ENCODE measurements around the gene MYO9B.
A peak's percentile ranks its signal among the peaks of the same experiment; 100 is the strongest.

The MYO9B gene

DNA sequence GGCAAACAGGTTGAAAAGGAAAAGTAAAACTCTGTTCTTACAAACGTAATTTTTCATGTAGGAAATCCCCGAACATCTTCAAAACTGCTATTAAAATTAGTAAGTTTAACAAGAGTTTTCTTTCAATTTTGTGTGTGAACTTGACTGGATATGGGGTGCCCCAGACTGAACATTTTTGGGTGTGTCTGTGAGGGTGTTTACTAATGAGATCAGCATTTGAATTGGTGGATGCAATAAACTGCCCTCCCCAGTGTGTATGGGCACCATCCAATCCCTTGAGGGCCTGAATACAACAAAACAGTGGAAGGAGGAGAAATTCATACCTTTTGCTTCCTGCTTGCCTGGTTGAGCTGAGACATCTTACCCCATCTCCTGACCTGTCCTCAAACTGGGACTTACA, 12.1 kb upstream of the MYO9B start:
- DNase-seq (ENCODE audit: low spot score): no peak

DNA sequence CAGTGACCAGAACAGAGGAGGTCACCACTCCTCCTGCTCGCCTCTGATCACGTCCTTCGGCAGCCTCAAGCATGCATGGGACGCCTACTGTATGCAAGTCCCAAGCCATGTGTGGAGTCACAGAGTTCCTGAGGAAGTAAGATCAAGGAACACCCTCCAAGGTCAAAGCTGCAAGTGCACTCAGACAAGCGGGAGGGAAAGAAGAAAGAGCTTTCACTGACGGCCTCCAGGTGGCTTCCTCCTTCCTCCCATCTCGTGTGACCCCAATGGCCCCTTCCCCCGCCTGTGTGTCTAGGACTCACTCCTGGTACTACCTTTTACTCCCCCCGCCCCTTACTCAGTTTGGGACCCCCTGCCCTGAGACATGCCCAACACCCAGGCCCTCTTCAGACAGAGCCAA, 6.4 kb upstream of the MYO9B start:
- DNase-seq (ENCODE audit: low spot score): no peak

DNA sequence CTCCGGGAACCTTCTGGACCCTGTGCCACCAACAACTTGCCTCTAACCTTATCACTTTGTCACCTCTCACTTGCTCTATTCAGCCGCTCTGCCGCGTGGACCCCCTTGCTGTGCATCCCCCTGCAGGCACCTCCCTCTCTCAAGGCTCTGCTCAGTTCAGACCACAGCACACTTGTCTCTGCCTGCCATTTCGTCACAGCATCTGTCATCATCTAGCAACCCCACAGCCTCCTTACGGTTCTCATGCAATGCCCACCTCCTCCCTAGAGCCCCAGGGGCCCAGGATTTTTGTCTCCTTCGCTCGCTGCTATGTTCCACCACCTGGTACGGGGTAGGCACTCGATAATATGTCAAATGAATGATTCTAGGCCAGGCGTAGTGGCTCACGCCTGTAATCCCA, 5.2 kb upstream of the MYO9B start:
- no peak for DNase-seq (ENCODE audit: low spot score)

DNA sequence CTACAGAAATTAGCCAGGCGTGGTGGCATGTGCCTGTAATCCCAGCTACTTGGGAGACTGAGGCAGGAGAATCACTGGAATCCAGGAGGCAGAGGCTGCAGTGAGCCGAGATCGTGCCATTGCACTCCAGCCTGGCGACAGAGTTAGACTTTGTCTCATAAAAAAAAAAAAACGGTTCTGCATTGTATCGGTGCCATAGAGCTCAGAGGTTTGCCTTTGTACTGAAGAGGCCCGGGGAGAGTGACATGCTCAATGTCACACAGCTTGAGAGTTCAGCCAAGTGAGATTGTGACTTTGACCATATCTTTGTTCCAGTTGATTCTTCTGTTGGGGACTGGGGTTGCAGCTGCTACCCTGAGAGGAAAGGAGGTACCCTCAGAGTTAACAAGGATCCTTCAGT, 4.7 kb upstream of the MYO9B start:
- no peak for DNase-seq (ENCODE audit: low spot score)

DNA sequence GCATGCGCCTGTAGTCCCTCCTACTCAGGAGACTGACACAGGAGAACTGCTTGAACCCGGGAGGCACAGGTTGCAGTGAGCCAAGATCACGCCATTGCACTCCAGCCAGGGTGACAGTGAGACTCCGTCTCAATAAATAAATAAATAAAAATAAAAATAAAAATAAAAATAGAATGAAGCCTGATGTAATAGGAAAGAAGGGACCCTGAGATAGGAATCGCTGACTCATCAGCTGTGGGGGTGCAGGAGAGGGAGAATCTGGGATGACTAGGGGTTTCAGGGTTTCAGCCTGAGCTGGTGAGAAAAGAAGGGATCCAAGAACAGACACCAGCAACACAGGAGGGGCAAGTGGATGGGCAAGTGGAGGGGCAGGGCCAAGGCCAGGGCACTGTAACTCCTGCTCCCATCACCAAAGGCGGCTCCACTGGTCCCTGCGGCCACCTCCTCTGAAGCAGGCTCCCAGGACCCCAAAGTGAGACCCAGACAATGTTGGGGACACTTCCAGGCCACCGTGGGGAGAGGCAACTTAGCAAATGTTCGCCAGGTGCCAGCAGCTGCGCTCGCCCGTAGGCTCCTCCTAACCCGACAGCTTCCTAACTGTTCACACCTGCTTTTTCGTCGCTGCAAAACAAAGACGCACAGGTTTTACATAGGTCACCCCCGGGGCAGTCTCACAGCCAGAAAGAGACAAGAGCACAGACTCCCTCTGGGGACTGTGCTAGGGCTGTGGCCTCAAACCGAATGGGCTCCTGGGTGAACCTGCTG, 1.5 kb upstream of the MYO9B start:
- no peak for DNase-seq (ENCODE audit: low spot score)

DNA sequence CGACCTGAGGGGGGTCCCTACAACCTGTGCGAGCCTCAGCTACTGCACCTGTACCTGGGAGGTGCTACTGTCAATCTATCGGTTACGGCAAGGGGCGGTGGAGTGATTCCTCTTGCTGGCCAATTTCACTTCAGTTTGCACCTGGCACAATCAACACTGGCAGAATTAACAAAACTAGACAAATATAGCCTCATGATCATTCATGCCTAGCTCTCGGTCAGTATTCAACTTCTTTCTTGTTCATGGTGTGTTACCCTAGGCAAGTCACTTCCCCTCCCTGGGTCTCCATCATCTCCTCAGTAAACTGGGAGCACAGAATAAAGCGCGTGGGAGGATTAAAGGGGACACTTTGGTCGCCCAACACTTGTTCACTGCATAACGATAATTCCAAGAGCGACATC, 943 bp upstream of the MYO9B start:
- no peak for DNase-seq (ENCODE audit: low spot score)

DNA sequence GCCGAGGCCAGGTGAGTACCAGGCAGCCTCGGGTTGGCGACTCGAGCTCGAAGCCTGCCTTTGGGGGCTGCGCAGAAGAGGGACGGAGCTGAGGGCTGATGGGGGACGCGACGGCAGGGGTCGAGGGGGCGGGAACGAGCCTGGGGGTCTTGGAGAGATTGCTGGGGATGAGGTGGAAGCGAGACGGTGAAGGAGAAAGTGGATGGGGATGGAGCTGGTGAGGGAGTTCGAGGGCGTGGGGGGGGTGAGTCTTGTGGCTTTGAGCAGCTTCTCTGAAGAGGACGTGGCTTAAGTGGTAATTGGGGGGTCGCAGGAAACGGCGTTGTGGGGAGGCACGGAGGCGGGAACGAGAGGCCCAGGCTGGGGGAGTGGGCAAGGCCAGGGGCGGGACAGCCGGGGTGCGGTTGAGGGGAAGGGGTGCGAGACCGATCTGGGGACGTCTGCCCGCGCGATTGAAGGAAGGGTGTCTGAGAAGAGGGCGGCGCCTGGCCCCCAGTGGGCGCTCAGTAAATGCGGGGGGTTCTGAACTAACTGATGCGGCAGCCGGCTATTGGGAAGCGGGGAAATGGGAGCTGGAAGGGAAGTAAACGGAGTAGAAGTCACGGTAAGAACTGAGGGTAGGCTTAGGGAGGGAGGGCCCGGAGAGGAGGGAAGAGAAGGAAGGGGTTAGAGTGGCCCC, 426 bp downstream of the MYO9B start:
- DNase-seq (ENCODE audit: low spot score): peak; percentile 61

DNA sequence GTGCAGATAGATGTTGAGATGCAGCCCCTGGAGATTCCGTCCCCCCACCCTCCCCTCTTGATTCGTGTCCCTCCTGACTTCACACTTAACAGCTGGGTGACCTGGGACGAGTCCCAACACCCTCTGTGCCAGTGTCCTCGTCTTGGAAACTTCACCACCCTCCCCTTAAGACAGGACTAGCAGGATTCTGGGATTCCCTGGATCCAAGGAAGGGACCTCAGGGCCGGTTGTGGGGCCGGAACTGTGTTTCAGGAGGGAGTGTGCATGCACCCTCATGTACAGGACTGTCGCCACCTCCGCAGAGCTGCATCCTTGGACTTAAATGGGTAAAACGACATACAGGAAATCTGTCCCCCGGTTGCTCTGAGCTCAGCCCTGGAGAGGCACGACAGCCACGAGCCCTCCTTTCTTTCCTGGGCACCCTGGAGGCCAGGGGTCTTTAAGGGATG, 990 bp downstream of the MYO9B start:
- DNase-seq (ENCODE audit: low spot score): peak; percentile 23

DNA sequence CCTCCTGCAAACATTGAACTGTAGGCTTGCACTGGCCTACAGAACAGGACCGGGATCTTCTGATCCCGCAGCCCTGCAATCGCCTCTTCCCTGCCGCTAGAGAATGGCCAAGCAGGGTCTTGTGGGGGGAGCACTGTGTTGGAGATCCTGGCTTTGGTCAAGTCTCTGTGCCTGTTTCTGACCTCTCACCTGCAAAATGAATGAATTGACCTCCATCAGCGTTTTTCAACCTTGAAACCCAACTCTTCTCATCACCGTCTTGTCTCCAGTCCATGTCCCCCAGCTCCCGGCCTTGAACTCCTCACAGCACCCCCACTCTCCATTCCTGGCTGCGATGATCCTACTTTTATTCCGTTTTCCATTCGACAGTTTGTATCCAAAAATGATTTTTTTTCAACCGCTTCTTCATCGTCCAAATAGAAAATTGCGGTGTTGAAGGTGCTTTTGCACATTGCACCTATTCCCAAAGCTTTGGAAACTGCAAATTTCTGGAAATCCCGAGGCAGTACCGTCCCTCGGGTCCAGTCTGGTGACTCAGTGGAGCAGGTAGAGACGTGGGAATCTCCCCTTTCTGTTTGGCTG, 2.0 kb downstream of the MYO9B start:
- DNase-seq (ENCODE audit: low spot score): no peak

DNA sequence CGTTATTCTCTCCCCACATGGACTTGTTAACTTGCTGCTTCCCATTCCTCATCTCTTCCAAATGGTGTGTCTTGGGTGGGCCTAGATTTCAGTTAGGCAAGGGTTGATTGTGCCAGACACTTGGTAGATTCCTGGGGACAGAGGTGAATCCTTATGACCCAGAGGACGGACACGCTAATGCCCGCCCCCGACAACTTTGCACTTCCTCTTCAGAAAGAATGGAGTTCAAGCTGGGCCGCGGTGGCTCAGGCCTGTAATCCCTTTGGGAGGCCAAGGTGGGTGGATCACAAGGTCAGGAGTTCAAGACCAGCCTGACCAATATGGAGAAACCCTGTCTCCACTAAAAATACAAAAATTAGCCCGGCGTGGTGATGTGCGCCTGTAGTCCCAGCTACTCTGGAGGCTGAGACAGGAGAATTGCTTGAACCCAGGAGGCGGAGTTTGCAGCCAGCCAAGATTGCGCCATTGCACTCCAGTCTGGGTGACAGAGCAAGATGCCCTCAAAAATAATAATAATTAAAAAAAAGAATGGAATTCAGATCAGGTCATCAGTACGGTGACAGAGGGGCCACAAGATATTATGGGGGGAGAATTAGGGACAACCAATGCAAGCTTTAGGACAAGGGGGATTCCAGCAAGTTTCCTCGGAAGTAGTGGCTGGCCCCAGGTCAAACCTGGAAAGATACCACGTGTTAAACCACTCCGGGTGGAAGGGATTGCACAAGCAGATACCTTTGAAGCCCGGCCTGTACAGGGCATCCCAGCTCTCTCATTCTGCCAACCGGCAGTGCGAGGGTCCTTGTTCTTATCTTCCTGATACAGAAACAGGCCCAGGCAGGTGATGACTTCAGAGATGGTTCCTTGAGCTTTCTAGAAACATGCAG, 2.7 kb downstream of the MYO9B start:
- no peak for DNase-seq (ENCODE audit: low spot score)

DNA sequence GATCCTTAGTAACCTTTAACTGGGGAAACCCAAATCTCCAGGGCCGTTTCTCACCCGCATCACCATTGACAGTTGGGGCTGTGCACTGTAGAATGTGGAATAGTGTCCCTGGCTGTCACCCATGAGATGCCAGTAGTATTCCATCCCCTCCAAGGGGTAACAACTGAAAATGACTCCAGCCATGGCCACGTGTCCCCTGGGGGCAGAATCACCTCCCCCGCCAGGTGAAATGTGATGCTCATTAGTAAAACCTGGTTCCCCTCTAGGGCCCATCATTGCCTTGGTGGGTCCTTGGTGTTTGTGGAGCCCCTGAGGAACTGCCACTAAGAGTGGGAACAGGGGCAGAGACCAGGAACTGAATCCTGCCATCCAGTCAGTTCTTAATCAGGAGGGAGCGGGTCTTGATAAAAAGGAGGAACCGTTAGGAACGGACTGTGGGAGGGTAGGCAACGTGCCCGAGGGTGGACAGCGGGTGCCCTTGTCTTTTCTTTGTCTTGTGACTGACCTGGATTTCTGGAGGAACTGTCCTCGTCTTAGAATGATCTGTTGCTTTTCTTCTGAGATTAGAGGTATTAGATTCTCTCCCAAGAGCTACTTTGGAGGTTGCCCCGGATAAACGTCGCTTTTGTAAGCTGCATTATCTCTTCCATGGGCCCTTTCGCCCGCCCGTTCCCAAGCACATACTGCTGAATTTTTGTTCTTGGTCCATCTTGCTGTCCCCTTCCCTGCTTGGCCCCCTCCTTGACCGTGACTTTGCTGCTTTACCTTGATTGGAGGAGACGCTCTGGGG, 3.5 kb downstream of the MYO9B start:
- DNase-seq (ENCODE audit: low spot score): no peak

DNA sequence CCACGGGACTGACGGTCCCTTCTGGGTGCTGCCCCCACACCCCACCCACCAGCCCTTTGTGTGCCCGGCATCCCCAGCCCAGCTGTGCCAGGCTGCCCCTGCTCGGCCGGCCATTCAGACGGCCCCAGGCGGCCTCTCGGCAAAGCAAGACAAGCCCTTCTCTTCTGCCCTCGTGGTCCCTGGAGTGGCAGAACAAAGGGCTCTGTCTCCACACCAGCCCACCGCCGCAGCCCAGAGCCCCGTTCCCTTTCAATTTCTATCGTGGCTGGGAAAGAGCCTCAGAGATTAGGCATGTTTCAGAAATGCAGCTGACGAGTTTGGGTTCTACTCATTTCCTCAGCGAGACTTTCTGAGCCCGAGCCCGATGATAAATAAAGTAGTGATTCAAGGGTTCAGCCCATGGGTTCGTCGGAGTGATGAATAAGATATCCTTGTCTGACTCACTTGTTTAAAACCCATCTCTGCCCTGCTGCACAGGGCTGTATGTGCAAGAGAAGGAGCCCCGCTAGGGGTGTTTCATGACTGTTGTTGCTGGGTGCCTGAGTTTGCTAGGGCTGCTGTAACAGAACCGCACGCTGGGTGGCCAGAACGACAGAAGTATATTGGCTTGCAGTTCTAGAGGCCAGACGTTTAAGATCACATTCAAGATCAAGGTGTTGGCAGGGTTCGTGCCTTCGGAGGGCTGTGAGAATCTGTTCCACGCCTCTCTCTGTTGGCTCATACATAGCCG, 4.3 kb downstream of the MYO9B start:
- peak; percentile 87 for DNase-seq (ENCODE audit: low spot score)

DNA sequence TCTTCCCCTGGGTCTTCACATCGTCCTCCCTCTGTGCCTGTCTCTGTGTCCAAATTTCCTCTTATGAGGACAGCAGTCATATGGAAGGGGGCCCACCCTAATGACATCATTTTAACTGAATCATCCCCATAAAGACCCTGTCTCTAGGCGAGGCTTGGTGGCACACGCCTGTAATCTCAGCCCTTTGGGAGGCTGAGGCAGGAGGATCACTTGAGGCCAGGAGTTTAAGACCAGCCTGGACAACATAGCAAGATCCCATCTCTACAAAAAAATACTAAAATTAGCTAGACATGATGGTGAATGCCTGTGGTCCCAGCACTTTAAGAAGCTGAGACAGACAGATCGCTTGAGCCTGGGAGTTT, 4.8 kb downstream of the MYO9B start:
- DNase-seq (ENCODE audit: low spot score): no peak

DNA sequence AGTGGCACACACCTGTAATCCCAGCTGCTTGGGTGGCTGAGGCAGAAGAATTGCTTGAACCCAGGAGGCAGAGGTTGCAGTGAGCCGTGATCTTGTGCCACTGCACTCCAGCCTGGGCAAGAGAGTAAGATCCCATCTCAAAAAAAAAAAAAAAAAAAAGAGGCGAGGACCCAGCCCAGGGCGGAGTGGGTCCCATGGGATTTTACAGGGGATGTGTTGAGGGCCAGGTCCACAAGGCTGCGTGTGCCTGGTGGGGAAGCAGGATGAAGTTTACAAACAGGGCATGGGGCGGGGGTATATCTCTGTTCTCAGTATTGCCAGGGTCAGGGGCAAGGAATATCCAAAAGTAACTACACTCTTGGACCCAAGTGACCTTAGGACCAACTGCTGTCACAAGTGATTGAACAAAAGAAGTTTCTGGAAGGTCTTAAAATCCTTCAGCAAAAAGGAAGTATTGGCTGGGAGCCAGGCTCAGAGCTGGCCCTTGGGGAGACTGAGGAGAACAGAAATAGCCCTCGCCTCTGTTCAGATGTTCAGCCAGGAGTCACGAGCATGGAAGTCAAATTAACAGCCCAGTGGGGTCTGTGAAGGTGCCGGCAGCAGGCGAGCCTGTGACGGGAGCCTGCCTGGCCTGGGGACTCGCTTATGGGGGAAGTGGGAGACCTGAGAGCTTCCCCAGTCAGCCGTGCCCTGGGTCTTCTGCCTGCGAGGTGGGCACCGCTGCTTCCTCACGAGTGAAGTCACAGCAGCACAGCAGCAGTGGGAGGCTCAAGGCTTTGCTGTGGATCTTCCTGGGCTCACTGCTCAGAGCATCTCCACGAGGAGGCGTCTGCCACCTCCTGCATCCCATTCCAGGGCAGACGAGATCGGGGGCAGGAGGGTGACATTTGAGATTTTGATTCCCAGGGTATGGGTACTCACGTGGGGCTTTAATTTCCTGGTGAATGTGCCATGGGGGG, 6.4 kb downstream of the MYO9B start:
- no peak for DNase-seq (ENCODE audit: low spot score)

DNA sequence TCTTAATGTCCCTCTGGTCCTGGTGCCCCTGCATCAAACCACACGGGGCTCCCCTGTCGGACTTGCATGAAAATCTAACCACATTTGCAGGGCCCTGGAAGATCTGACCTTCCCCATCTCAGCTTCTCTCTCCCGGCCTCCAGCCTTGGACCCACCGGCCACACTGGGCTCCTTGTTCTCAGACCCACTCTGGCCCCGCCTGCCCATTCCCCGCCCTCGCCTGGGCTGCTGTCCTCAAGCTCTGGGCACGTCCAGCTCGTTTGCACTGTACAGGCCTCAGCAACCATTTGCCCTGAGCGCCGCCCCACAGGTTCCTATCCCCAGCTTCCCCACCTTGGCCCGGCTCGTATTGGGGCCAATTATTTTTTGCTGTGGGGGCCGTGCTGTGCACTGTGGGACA, 10.5 kb downstream of the MYO9B start:
- no peak for DNase-seq (ENCODE audit: low spot score)

DNA sequence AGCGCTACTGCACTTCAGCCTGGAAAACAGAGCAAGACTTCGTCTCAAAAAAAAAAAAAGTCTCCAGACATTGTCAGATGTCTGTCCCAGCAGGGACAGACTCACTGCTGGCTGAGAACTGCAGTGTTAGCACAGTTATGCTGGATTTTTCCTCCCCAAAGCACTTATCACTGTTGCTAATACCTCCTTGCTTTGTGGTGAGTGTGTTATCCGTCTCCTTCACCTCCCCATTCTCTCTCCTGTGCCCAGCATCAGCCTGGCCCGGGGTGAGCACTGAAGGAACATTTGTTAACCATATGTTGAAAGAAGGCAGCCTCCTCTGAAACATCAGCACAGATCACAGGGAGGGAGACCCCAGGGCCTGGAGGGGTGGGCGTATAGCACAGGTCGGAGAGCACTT, 11.3 kb downstream of the MYO9B start:
- no peak for DNase-seq (ENCODE audit: low spot score)

DNA sequence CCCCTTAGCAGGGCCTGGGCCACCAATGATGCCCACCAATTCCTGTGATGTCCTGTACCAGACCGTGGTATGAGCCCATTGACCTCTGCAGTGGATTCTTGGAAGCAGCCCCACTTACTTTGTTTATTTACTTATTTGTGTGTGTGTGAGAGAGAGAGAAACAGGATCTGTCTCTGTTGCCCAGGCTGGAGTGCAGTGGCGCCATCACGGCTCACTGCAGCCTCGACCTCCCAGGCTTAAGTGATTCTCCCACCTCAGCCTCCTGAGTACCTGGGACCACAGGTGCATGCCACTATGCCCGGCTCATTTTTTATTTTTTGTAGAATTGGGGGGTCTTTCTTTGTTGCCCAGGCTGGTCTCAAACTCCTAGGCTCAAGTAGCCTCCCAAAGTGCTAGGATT, 13.0 kb downstream of the MYO9B start:
- no peak for DNase-seq (ENCODE audit: low spot score)

DNA sequence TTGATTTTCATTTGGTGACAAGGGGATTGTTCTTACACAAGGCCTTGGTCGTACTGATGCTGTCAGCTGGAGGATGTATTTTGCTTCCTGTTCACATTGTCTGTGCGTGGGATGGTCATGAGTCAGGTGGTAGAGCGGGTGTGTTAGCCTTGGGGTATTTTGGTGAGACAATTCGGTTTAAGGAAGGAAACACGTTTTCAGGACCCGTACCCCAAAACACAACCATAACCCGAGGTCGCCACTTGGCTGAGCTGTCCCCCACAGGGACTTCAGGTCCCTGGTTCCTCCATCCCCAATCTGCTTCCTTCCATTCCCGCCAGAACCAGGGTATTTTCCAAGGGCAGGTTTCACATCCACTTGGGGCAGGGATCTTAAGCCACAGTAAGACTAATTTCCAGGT, 15.0 kb downstream of the MYO9B start:
- peak; percentile 23 for DNase-seq (ENCODE audit: low spot score)

DNA sequence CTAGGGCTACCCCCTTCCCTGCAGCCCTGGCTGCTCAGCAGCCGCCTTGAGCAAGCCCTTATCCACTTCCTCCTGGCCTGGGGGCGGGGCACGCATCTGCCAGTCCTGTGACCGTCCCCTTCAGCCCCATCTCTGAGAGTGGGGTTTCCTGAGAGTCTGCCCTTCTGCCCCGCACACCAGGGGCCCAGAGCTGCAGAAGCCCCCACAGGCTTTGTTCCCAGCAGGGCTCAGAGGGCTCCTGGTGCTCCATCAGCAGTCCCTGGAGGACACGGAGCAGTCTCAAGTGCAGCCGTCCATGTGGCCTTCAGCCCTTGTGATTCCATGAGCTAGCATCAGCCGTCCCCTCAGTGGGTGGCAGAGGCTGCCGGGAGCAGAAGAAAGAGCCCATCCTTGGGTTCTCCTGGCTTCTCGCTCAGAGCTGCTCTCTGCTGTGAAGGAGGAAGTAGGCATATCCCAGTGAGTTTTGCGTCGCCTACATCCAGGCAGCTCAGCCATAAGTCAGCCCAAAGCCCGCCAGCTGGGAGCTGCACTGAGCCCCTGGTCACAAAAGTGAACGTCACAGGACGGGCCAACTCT, 16.3 kb downstream of the MYO9B start:
- DNase-seq (ENCODE audit: low spot score): no peak

DNA sequence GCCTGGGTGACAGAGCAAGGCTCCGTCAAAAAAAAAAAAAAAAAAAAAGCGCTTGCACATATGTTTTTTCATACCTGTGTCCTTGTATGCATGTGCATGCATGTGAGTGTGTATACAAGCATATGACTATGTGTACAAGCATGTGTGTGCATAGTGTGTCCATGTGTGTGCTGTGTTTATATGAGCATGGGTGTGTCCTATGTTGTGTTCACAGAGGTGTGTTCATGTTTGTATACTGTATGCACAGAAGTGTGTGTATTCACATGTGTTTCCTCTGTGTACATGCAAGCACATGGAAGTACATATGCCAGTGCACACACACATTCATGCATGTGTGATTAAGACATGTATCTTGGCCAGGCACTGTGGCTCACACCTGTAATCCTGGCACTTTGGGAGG, 17.1 kb downstream of the MYO9B start:
- no peak for DNase-seq (ENCODE audit: low spot score)
